AG20443 (cell line): Measurements from ENCODE around the gene OTOF.

ENCODE experiments used
- DNase-seq: peaks from one replicate; pipeline ENCODE4 v3.0.0; 2012; ENCODE audit warnings: low spot score, mixed read lengths

The OTOF gene

GRCh38 chr2:26477911-26478253 is at the start of gene OTOF:
Gene OTOF, minus strand, starts transcription at chr2:26478124.
- peak; percentile 93 for DNase-seq

GRCh38 chr2:26526589-26526988 is 48.7 kb upstream of the OTOF start:
- no peak for DNase-seq

GRCh38 chr2:26526105-26526504 is 48.2 kb upstream of the OTOF start:
- DNase-seq: no peak

GRCh38 chr2:26523750-26524149 is 45.8 kb upstream of the OTOF start:
- no peak for DNase-seq

- DNase-seq: no peak
Measured at GRCh38 chr2:26522751-26523171, 44.8 kb upstream of the OTOF start.

GRCh38 chr2:26522325-26522724 is 44.4 kb upstream of the OTOF start:
- DNase-seq: no peak

GRCh38 chr2:26521913-26522180 is 43.9 kb upstream of the OTOF start:
- no peak for DNase-seq

GRCh38 chr2:26521054-26521912 is 43.4 kb upstream of the OTOF start:
- DNase-seq: no peak

- DNase-seq: no peak
Measured at GRCh38 chr2:26520148-26520449, 42.2 kb upstream of the OTOF start.

GRCh38 chr2:26519396-26520147 is 41.6 kb upstream of the OTOF start:
- no peak for DNase-seq

GRCh38 chr2:26516781-26517180 is 38.9 kb upstream of the OTOF start:
- no peak for DNase-seq

- DNase-seq: no peak
Measured at GRCh38 chr2:26516246-26516645, 38.3 kb upstream of the OTOF start.

- DNase-seq: no peak
Measured at GRCh38 chr2:26515771-26516170, 37.8 kb upstream of the OTOF start.

- no peak for DNase-seq
Measured at GRCh38 chr2:26514045-26514444, 36.1 kb upstream of the OTOF start.

GRCh38 chr2:26513261-26513660 is 35.3 kb upstream of the OTOF start:
- DNase-seq: no peak

- DNase-seq: no peak
Measured at GRCh38 chr2:26511466-26511865, 33.5 kb upstream of the OTOF start.

GRCh38 chr2:26510344-26510973 is 32.5 kb upstream of the OTOF start:
- no peak for DNase-seq

GRCh38 chr2:26509141-26509540 is 31.2 kb upstream of the OTOF start:
- no peak for DNase-seq

- DNase-seq: no peak
Measured at GRCh38 chr2:26507932-26508331, 30.0 kb upstream of the OTOF start.

GRCh38 chr2:26507088-26507487 is 29.2 kb upstream of the OTOF start:
- no peak for DNase-seq

- no peak for DNase-seq
Measured at GRCh38 chr2:26506279-26506678, 28.4 kb upstream of the OTOF start.

GRCh38 chr2:26504002-26504401 is 26.1 kb upstream of the OTOF start:
- DNase-seq: no peak

GRCh38 chr2:26503231-26503880 is 25.4 kb upstream of the OTOF start:
- peak; percentile 93 for DNase-seq
